Stimulated activated CD8-positive, alpha-beta memory T cell treated with anti-CD3 and anti-CD28 coated beads, Interleukin-2, amount 100 ng/mL, for 1 hour (primary cell): ENCODE results near the gene KIAA1328.
"Not testable (repeated sequence)": the region's sequence is repeated elsewhere in the genome, so short reads cannot be mapped to it uniquely, and the experiment has no call there.

Source experiments
- DNase-seq, 2 donors: peaks; one replicate each; pipeline ENCODE4 v3.0.0-alpha.2; 2020; ENCODE audit warnings: low read depth in 2 of 2

Gene KIAA1328

DNA sequence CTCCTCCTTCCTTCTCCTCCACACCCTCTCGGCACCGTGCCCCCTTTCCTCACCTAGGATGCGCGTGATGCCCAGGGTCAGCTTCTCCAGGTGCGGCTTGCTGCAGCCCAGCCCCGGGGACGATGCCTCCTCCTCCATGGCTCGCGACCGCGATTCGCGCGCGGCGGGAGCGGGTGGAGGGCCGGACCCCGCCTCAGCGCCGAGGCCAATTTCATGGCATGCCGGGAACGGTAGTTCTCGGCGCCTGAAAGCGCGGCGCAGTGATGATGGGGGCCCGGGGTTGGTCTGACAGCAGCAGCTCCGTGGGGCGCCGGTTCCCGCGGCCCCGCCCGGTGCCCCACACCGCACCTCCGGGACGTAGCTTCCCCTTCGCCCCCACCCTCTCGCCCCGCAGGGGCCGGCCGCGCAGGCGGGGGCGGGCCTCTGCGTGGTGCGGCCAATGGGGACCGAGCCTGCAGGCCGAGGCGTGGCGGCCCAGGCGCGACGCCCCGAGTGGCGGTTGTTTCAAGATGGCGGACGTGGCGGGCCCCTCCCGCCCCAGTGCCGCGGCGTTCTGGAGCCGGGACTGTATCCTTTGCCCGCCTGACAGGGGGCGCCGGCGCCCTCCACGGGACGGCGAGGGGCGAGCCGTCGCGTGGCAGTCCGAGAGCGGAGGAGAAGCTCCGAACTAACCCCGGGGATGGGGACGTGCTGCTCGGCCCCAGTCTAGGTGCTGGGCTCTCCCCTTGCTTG, at the start of gene KIAA1328, which contains the start of gene TPGS2:
Gene KIAA1328, plus strand, starts transcription at position 498 of the 732 bp plus-strand sequence. Its CDS starts 12 bp downstream, at position 510.
Gene TPGS2, minus strand, starts transcription at position 373 of the 732 bp plus-strand sequence. Its CDS starts 235 bp downstream, at position 138.
- DNase-seq, result peak; percentile 71 to 81

GRCh38 chr18:36780748-36781147, 48.2 kb upstream of the KIAA1328 start:
- no peak for DNase-seq

GRCh38 chr18:36782710-36783109, 46.2 kb upstream of the KIAA1328 start:
- no peak for DNase-seq

DNA sequence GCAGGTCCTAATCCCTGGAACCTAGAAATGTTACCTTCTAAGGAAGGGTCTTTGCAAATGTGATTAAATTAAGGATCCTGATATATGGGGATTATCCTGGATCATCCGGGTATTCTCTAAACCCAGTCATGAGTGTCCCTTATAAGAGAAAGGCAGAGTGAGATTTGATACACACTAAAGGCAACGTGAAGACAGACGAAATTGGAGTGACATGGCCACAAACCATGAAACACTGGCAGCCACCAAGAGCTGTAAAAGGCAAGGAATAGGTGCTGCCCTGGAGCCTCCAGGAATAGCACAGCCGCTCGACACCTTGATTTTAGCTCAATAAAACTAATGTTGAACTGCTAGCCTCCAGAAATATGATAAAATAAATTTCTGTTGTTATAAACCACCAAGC, 45.1 kb upstream of the KIAA1328 start:
- DNase-seq, result no peak

DNA sequence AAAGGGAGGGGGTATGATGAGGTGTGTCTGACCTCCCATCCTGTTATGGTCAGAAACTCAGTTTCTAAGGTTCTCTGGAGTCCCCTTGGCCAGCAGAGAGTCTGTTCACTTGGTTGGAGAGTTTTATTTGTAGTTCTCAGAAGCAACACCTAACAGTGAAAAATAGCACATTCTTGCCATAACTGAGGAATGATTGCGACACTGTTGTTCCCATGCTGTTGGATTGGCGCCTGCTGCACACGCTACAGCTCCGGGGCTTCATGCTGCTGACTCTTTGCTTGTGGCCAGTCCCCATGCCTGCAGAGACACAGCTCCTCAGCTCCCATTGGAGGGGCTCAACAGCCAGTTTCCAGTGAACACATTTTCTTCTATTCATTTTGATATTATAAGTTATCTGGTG, 42.2 kb upstream of the KIAA1328 start:
- no peak for DNase-seq

DNA sequence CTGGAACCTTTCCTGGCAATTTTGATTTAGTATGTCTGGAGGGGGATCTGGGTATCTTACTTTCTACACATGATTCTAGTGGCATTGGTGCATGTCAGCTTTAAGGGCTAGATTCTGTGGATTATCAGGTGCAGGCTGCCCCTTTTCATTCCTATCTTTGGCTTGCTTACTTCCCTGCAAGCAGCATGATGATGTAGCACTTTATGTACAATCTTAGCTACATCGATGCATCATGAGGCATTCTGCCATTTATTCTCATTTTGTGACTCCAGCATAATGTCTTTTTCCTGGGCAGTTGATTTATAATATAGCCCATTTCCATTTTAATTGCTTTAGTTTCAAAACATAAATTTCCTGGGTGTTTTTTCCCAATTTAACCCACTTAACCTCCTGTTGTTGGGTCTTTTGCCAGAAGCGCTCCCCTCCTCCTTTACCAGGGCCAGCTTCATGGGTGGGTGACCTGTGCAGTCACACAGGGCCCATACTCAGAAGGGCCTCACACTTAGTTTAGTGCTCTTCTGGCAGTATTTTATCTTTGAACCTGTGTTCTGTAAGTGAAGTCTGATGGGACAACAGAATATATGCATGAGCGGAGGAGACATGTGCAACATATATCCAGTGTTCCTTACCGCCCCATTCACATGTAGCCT, 36.2 kb upstream of the KIAA1328 start:
- no peak for DNase-seq

DNA sequence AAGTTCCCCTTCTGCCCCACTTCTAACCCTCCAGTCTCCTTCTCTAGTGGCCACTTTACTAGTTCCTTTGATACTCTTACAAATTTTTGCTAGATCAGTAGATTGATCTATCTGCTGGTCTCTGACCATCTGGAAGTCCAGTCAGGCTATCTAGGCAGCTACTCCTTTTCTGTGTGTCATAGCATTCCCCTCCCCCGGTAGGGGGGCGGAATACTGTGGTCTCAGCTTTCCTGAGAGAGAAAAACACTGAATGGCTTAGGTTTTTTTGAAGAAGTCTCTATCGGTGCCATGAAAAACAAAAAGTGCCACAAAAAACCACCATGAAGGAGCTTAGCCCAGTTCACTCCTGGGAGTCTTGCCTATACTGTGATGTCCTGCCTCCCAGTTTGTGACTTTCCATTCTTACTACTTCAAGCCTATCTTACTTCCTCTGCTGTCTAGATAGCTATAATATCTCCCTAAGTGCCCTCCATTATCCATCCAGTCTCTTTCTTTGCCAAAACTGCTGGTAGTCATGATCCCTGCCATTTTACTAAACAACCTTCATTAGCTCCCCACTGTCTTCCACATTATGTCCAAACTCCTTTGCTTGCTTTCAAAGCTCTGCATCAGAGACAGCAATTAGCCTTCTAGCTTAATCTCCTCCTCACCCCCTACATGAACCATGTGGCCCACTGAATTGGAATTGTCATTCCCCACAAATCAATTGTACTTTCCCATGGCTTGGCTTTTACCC, 30.0 kb upstream of the KIAA1328 start:
- no peak for DNase-seq

- no peak for DNase-seq
Observed at GRCh38 chr18:36805105-36805504, 23.8 kb upstream of the KIAA1328 start.

GRCh38 chr18:36808681-36809080, 20.2 kb upstream of the KIAA1328 start:
- no peak for DNase-seq

GRCh38 chr18:36809590-36810381, 19.1 kb upstream of the KIAA1328 start:
- no peak for DNase-seq

DNA sequence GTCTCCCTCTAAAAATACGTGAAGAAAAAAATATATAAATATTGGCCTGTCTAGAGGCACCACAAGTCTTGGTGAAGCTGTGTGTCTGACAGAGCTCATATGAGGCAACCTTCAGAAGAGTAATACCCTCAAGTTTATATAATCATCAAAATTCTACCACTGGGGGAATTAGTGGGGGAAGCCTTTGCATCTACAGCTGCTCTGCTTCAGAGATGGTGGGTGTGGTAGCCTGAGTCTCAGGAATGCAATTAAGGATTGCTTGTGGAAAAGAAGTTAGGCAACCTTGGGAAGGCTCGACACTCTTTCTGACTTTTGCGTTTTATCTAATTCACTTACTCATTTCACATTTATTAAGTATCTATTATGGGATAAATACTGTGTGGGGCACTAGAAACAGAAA, 17.5 kb upstream of the KIAA1328 start:
- no peak for DNase-seq

- no peak for DNase-seq
Observed at GRCh38 chr18:36811955-36812354, 17.0 kb upstream of the KIAA1328 start.

DNA sequence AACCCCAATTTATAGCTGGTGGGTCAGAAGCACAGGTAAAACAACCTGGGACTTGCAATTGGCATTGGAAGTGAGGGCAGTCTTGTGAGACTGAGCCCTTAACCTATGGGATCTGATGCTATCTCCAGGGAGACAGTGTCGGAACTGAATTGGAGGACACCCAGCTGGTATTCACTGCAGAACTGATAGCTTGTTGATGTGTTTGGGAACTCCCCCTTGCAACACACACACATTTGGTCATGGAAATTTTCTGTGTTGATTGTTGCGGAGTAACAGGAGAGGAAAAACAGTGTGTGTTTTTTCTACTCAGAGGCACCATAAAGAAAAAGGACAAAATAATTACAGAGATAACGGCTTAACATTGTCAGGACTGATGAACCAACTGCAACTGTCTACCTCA, 16.2 kb upstream of the KIAA1328 start:
- DNase-seq, result no peak

- no peak for DNase-seq
Observed at GRCh38 chr18:36813101-36813775, 15.7 kb upstream of the KIAA1328 start.

DNA sequence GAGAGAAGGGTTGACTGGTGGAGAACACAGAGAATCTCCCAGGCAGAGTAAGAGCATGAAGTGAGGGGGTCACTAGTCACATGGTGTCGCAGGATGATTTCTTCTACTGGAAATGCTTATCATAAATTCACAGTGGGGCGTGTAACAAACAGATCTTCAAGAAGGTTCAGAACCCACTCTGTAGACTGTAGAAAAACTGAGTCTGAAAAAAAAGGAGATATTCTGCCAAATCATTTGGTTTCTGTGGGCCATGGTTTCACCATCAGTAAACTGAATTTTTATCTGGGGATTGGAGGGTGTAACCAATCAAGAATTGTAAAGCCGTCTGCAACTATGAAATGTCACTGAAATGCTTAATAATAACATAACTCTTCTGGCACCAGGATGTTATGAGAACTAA, 15.1 kb upstream of the KIAA1328 start:
- DNase-seq, result no peak

- DNase-seq, result no peak
Observed at GRCh38 chr18:36814994-36815393, 13.9 kb upstream of the KIAA1328 start.

- not testable (repeated sequence) for DNase-seq
Observed at GRCh38 chr18:36816096-36816495, 12.8 kb upstream of the KIAA1328 start.

DNA sequence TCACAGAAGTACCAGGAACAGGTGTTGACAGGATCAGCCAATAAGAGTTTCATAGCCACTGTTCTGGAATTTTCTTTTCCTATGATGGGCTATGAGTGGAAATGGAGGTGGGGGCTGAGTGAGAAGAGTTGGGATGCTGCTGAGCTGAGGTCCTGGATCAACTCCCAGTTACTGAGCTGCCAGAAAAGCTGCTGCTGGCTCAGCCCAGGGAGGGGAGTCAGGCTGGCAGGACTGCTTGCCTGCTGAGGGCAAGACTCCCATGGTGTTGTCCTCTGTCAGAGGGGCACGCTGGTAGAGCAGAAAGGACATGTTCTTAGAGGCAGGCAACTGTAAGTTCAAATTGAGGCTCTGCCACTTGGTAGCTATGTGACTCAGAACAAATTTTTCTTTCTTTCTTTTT, 11.9 kb upstream of the KIAA1328 start:
- no peak for DNase-seq

- DNase-seq, result no peak
Observed at GRCh38 chr18:36818652-36819051, 10.3 kb upstream of the KIAA1328 start.

GRCh38 chr18:36819621-36820020, 9.3 kb upstream of the KIAA1328 start:
- no peak for DNase-seq

DNA sequence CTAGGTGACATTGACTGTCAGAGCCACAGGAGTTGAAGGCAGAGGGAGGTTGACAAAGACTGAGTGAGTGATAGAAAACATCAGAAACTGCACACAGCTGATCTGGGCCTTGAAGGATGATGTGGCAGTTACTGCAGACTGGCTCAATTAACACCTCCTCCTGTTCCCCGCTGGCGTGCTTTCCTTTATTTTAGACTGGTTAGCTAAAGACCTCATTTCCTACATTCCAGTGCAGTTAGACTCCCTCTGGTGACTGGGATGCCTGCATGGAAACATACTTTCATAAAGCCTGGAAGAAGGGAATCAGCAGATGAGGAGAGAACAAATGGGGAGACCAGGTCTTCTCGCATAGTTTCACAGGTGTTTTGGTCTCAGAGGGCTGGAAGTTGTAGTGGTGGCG, 7.2 kb upstream of the KIAA1328 start:
- no peak for DNase-seq
